Daoy (cell line): ENCODE results near the gene TRIM37. TPM values are rescaled to one million over a fixed set of nuclear protein-coding genes. Genes with fewer than 3 reads are reported as not detected.
"Not testable (repeated sequence)": the region's sequence is repeated elsewhere in the genome, so short reads cannot be mapped to it uniquely, and the experiment has no call there.

Source experiments
- DNase-seq: peaks from one replicate; pipeline ENCODE4 v3.0.0-alpha.2; 2015; ENCODE audit warnings: low read depth
- total RNA-seq: library from RNA; depleted of rRNA; stranded (reverse); fragments of >200 nt; shearing (Covaris generic); gene quantifications from 2 replicates; pipeline ENCODE4 v1.2.3, GENCODE V29; 2014; rRNA removed

The TRIM37 gene, protein sequence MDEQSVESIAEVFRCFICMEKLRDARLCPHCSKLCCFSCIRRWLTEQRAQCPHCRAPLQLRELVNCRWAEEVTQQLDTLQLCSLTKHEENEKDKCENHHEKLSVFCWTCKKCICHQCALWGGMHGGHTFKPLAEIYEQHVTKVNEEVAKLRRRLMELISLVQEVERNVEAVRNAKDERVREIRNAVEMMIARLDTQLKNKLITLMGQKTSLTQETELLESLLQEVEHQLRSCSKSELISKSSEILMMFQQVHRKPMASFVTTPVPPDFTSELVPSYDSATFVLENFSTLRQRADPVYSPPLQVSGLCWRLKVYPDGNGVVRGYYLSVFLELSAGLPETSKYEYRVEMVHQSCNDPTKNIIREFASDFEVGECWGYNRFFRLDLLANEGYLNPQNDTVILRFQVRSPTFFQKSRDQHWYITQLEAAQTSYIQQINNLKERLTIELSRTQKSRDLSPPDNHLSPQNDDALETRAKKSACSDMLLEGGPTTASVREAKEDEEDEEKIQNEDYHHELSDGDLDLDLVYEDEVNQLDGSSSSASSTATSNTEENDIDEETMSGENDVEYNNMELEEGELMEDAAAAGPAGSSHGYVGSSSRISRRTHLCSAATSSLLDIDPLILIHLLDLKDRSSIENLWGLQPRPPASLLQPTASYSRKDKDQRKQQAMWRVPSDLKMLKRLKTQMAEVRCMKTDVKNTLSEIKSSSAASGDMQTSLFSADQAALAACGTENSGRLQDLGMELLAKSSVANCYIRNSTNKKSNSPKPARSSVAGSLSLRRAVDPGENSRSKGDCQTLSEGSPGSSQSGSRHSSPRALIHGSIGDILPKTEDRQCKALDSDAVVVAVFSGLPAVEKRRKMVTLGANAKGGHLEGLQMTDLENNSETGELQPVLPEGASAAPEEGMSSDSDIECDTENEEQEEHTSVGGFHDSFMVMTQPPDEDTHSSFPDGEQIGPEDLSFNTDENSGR
- total RNA-seq = 16.6 and 20.9 TPM in 2 replicates

GRCh38 chr17:59106463-59107305 lies at the start of gene TRIM37:
TSS of gene TRIM37 (minus strand) at chr17:59106880. CDS start at chr17:59106461, 419 bp downstream.
- DNase-seq = peak; percentile 98

DNA sequence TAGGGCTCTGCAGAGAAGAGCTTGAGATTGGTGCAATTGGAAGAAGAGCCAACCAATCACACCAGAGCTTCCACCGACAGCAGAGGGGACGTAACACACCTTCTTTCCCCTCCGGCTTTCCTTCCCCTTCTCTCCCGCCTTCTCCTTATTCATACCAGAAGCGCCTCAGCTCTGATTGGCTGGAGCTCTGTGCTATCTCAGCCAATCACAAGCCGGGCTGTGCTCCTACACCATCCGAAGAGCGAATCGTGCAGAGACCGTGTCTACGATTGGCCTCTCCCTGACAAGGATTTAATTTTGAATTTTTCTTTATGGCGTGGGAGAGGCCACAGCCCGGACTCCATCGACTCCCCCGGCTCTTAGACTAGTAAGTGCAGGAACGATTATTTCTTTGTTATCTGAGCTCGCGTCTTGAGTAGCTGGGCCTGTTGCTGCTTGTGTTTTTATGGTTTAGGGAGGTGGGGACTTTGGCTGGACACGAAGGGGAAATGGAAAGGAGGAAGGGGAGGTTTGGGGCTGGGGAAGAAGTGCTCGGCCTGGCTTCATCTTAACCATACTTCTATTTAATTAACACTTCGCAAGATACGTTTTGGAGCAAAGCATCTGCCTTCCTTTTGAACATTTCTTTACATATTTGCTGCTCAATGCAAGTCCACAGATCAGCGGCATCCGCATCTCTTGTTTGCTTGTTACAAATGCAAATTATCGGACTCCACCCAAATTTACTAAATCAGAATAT lies 48.9 kb upstream of the TRIM37 start, which contains the start of gene PRR11:
Gene PRR11, plus strand, starts transcription at position 308 of the 739 bp plus-strand sequence. CDS start 14,007 bp downstream, outside the sequence.
- DNase-seq = peak; percentile 98

DNA sequence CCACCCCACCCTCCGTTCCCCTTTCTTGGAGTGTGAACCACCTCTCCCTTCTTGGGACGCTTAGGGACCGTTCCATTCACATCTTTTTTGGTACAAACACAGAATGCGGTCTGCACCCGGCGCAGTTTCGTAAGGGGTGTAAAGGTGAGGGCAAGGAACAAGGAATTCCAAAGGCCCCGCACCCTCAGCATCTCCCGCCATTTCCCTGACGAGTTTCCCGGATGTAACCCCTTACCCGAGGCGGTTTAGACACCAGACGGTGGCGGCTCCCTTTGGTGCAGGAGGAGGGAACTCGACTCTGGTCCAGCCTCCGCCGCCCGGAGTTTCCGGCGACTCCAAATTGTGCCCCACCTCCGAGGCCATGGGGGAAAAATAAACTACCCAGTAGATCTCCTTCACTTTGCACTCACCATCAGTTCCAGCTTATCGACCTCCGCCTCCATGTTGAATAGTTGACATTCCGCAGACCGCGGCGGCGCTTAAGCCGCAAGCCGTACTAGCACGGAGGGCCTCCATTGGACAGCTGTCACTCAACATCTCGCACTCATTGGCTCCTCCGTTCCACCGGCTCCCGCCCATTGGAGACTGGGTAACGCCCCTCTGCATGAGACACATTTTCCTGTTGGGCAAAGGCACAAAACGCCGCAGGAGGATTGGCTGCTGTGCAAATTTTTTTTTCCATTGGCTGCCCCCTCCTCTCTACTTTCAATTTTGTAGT lies 48.2 kb upstream of the TRIM37 start, which contains the start of gene SKA2:
Gene SKA2, minus strand, starts transcription at position 466 of the 718 bp plus-strand sequence. Its CDS starts 23 bp downstream, at position 443.
- no peak for DNase-seq

DNA sequence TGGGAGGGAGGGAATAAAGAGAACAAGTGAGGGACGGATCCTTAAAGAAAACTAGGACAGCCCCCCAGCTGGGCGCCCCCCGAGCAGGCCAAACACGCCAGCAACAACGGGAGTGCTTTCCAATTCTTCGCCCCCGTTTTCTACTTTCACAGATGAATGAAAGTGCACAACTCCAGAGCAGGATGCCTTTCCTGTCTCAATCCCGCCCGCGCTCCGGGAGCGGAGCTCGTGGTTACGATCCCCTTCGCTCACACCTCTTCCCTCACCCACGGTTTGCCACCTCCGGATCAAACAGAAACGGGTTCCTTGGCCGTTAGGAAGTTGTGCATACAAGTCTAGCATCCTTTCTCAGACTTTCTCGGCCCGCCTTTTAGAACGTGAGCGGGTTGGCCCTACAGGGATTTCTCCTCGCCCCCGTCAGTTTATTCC lies 47.6 kb upstream of the TRIM37 start:
- peak; percentile 63 for DNase-seq

DNA sequence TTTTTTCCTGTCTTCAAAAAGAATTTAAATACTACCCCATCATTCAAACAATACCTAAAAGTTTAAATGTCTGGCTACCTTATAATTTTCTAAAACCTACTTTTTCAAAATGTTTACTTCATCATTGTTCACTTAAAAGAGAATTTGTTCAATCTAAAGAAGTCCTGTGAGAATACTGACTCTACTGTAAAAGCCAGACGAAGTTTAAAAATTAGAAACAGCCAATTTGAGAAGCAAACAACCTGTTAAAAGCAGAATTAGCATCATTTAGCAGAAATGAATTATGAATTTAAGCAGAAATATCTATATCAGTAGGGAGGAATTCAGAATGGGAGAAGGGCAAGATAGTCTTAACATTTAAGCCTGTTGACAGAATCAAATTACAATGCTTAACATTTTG lies 46.2 kb upstream of the TRIM37 start:
- DNase-seq = no peak

GRCh38 chr17:59151591-59151990 lies 44.9 kb upstream of the TRIM37 start:
- DNase-seq = no peak

DNA sequence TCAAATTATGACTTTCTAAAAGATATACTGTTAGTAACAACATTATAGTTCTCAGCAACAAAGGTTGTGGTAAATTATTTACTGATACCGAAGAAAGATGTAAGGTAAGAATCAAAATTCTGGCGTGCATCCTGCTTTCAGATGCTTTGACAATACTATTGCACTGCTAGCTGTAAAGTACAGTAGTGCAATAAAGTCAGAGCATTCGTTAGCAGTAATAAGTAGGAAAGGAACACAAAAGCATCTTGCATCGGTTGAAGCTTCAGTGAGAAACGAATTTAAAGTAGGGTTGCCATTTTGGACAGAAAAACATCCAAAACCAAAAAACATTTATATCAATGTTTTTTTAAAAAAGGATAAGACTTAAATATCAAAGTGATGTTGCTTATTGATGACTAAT lies 44.3 kb upstream of the TRIM37 start:
- no peak for DNase-seq

GRCh38 chr17:59149841-59150511 lies 43.3 kb upstream of the TRIM37 start:
- DNase-seq = no peak

- no peak for DNase-seq
Observed at GRCh38 chr17:59149051-59149450, 42.4 kb upstream of the TRIM37 start.

- DNase-seq = no peak
Observed at GRCh38 chr17:59145571-59146096, 39.0 kb upstream of the TRIM37 start.

DNA sequence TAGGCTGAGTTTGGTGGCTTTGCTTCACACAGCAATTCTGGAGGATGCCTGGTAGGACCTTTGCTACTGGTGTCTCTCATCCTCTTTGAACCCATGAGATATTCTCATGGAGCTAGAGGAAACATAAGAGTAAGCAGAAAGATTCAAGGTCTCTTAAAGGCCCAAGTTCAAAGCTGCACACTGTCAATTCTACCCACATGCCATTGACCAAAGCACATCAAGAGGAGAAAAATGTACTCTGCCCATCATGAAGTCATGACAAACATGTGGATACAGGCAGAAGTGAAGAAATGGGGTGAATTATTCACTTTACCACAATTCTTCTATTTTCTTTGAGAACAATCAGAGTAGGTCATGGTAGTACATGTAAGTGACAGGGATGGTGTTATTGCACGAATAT lies 35.2 kb upstream of the TRIM37 start:
- no peak for DNase-seq

DNA sequence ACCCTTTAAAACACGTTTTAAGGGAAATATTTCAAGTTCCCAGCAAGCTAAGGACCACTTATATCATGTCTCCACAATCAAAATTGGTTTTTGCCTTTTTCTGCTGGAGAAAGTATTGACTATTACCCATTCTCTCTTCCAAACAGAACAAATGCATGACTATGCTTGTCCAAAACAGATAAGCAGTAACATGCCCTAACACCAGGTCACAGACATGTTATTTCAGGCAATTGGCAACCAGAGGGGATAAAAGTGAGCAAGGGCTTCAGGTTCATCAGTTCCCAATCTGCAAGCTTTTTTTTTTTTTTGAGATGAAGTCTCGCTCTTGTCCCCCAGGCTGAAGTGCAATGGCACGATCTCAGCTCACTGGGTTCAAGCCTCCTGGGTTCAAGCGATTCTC lies 33.3 kb upstream of the TRIM37 start:
- no peak for DNase-seq

- not testable (repeated sequence) for DNase-seq
Observed at GRCh38 chr17:59138339-59138738, 31.7 kb upstream of the TRIM37 start.

- no peak for DNase-seq
Observed at GRCh38 chr17:59131131-59131530, 24.5 kb upstream of the TRIM37 start.

DNA sequence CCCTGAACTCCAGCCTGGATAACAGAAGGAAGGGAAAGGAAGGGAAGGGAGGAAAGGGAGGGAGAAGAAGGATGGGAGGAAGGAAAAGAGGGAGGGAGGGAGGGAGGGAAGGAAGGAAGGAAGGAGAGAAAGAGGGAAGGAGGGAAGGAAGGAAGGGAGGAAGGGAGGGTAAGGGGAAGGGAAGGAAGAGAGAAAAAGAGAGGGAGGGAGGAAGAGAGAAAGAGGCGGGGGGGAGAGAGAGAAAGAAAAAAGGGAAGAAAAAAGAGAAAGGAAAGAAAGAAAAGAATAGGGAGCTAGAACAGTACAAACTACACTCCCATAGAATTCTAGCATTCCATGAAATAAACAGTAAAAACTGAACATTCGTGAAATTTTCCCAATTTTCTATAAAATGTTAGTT lies 23.1 kb upstream of the TRIM37 start:
- DNase-seq = no peak

- DNase-seq = no peak
Observed at GRCh38 chr17:59126809-59127417, 20.2 kb upstream of the TRIM37 start.

DNA sequence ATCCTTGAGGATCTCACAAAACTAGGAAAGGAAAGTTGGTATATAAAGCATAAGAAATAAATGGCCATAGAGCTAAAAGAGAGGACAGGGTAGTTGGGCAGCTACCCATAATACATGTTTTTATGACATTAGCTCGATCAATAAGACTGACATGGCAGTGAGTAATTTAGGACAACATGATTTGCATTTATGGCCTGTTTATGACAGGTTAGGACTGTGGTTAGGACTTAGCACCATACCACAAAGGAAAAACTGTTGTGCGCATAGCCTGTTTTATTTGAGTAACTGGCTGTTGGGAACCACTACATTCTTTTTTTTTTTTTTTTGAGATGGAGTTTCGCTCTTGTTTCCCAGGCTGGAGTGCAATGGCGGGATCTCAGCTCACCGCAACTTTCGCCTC lies 18.0 kb upstream of the TRIM37 start:
- DNase-seq = no peak

GRCh38 chr17:59121901-59122480 lies 15.3 kb upstream of the TRIM37 start:
- peak; percentile 42 for DNase-seq
